ENCODE measurements around the gene VWA5A.

Gene VWA5A, protein sequence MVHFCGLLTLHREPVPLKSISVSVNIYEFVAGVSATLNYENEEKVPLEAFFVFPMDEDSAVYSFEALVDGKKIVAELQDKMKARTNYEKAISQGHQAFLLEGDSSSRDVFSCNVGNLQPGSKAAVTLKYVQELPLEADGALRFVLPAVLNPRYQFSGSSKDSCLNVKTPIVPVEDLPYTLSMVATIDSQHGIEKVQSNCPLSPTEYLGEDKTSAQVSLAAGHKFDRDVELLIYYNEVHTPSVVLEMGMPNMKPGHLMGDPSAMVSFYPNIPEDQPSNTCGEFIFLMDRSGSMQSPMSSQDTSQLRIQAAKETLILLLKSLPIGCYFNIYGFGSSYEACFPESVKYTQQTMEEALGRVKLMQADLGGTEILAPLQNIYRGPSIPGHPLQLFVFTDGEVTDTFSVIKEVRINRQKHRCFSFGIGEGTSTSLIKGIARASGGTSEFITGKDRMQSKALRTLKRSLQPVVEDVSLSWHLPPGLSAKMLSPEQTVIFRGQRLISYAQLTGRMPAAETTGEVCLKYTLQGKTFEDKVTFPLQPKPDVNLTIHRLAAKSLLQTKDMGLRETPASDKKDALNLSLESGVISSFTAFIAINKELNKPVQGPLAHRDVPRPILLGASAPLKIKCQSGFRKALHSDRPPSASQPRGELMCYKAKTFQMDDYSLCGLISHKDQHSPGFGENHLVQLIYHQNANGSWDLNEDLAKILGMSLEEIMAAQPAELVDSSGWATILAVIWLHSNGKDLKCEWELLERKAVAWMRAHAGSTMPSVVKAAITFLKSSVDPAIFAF

DNA sequence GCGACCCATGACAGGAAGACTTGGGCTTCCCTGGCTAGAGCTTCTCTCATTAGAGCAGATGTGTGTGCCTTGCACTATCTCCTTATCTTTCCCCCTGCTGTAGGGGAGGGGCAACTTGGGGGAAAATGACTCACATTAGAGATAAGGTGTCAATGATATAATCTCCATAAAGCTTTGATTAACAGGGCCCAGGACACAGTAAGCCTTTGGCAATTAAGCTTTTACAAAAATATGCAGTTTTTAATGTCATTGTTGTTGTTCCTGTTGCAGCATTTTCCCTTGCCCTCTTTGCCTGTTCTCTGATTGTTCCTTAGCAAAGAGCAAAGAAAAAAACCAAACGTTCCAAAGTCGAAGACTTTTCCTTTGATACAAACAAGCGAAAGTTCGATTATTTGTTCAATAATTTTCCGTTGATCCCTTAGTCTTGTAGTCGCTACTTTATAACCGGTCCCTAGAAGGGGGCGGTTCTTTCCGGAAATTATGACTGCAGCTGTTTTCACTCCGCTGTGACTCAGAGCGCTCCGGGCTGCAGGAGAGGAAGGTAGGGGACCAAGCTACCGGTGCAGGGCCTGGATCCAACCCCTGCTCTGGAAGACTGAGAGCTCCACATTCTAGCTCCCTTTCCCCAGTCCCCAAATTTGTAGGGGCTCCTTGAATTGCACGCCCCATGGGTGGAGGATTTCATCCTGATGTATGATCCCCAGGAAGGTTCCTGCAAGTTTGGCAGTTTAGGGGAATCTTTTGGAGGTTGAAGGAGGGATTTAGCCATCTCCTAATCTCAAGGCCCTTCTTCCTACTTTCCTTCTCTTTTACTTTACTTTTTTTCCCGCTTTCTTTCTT lies at the start of gene VWA5A:
Gene VWA5A (plus strand): TSS at position 509 of the 840 bp plus-strand sequence. CDS start 2,062 bp downstream, outside the sequence.
- TF ChIP-seq JUND (IDR thresholded peaks at IDR 0.05; ENCODE audit: low read depth), result peak; percentile 39; the same call in 1 of the 2 replicates
- in situ Hi-C loops (cut with HindIII; ENCODE audit: low pct_unique_long_range_greater_than_20kb, low sequenced_read_pairs), result no loop called here
- peak; percentile 69 to 95 for DNase-seq (ENCODE audit: low read depth in 1 of 2, low spot score in 1 of 2)

- DNase-seq (ENCODE audit: low read depth in 1 of 2, low spot score in 1 of 2), result no peak
- in situ Hi-C loops (cut with HindIII; ENCODE audit: low pct_unique_long_range_greater_than_20kb, low sequenced_read_pairs), result no loop called here
- TF ChIP-seq JUND (IDR thresholded peaks at IDR 0.05; ENCODE audit: low read depth), result no peak
These were observed 46.6 kb upstream of the VWA5A start for GRCh38 chr11:124068601-124069110.

DNA sequence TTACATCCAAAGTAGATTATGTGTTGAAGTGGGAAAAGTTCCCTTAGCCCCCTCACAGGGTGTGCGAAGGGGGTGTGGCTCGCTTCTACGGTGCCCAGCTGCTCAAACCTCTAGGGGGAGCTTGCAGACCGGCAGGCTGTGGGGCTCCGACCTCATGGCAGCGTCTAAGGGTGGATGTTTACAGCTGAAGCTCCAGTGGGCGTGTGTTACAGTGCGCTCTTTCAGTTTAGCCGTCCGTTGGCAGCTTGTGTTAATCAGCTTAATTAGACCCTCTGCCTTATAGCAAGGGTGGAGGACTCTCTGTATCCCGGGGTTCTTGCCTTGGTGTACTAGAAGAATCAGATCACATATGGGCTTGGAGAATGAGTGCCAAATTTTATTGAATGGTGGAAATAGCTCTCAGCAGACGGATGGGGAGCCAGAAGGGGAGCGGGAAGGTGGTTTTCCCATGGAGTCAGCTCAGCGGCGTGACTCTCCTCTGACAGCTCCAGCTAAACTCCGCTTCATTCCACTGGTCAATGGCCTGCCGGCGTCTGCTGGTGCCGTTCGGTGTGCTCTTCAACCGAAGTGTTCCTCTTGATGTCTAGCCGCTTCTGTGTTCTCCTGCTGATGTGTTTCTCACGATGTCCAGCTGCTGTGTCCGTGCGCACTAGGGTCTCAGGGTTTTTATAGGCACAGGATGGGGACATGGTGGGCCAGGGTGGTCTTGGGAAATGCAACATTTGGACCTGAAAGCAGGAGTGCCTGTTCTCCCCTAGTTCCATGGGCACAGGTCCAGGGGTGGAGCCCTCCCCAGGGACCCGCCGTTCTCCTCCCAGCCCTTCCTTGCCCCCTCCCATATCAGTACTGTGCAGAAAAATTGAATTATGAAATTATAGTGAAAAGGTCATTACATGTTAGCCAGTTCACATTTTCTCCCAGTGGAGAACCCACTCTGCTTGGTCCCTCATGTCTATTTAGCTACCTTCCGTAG lies 45.5 kb upstream of the VWA5A start:
- DNase-seq (ENCODE audit: low read depth in 1 of 2, low spot score in 1 of 2), result peak in 1 of 2 experiments; percentile 77
- in situ Hi-C loops (cut with HindIII; ENCODE audit: low pct_unique_long_range_greater_than_20kb, low sequenced_read_pairs), result no loop called here
- TF ChIP-seq JUND (IDR thresholded peaks at IDR 0.05; ENCODE audit: low read depth), result no peak

DNA sequence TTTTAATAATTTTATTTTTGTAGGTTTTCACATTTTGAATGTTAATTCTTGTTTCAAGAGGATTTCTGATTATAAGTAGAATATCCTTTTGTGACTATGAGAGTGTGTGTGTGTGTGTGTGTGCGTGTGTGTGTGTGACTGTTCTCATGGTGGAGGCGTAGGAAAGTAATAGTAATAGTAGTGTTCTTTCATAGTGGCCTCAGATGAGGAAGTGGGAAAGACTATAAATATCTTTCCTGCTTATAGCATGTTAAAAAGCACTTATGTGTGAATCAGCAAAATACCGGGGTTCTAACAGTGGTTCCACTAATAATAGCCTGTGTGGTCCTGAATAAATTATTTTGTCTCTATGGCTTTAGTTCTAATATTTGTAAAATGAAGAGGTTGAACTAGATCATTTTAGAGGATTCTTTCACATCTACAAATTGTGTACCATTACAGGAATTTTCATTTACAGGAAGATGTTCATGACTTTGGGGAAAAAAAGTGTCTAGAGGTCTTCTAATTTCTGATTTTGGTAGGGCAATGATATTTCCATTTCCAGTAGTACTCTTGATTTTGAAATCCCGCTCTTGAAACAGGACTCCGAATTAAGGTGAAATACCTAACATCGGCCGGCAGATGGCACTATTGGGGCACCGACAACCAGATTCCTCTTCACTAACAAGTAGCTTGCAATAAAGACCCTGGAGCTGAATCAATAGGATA lies 44.2 kb upstream of the VWA5A start:
- in situ Hi-C loops (cut with HindIII; ENCODE audit: low pct_unique_long_range_greater_than_20kb, low sequenced_read_pairs), result no loop called here
- peak; percentile 56 to 86 for DNase-seq (ENCODE audit: low read depth in 1 of 2, low spot score in 1 of 2)
- no peak for TF ChIP-seq JUND (IDR thresholded peaks at IDR 0.05; ENCODE audit: low read depth)

DNA sequence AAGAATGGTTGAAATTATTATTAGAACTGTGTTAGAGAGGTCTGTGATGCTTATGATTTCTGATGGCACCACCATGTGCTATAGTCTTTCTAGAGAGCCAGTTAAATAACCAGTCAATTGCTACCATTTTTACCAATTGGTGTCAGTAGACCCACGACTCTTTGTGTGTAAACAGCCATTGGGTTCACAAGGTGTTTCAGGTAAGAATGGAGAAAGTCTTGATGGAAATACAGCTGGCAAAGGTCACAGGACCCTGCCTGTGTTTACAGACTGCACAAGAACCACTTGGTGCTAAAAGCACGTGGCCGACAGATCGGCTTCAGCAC lies 43.7 kb upstream of the VWA5A start:
- TF ChIP-seq JUND (IDR thresholded peaks at IDR 0.05; ENCODE audit: low read depth), result no peak
- in situ Hi-C loops (cut with HindIII; ENCODE audit: low pct_unique_long_range_greater_than_20kb, low sequenced_read_pairs), result no loop called here
- no peak for DNase-seq (ENCODE audit: low read depth in 1 of 2, low spot score in 1 of 2)

DNA sequence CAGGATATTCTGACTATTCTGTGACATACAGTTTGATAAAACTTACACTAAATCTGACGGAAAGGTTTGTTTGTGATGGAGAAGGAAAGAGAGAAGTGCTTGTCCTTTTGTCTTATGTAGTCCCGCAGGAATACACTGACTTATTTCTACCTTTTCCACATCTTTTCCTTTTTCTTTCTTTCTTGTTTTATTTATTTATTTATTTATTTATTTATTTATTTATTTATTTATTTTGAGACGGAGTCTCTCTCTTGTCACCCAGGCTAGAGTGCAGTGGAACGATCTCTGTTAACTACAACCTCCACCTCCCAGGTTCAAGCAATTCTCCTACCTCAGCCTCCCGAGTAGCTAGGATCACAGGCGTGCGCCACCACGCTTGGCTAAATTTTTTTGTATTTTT lies 43.1 kb upstream of the VWA5A start:
- no peak for DNase-seq (ENCODE audit: low read depth in 1 of 2, low spot score in 1 of 2)
- in situ Hi-C loops (cut with HindIII; ENCODE audit: low pct_unique_long_range_greater_than_20kb, low sequenced_read_pairs), result no loop called here
- no peak for TF ChIP-seq JUND (IDR thresholded peaks at IDR 0.05; ENCODE audit: low read depth)

GRCh38 chr11:124074554-124074953 lies 40.7 kb upstream of the VWA5A start:
- TF ChIP-seq JUND (IDR thresholded peaks at IDR 0.05; ENCODE audit: low read depth), result no peak
- DNase-seq (ENCODE audit: low read depth in 1 of 2, low spot score in 1 of 2), result no peak
- in situ Hi-C loops (cut with HindIII; ENCODE audit: low pct_unique_long_range_greater_than_20kb, low sequenced_read_pairs), result no loop called here

GRCh38 chr11:124075492-124075840 lies 39.8 kb upstream of the VWA5A start:
- in situ Hi-C loops (cut with HindIII; ENCODE audit: low pct_unique_long_range_greater_than_20kb, low sequenced_read_pairs), result no loop called here
- no peak for DNase-seq (ENCODE audit: low read depth in 1 of 2, low spot score in 1 of 2)
- TF ChIP-seq JUND (IDR thresholded peaks at IDR 0.05; ENCODE audit: low read depth), result no peak

DNA sequence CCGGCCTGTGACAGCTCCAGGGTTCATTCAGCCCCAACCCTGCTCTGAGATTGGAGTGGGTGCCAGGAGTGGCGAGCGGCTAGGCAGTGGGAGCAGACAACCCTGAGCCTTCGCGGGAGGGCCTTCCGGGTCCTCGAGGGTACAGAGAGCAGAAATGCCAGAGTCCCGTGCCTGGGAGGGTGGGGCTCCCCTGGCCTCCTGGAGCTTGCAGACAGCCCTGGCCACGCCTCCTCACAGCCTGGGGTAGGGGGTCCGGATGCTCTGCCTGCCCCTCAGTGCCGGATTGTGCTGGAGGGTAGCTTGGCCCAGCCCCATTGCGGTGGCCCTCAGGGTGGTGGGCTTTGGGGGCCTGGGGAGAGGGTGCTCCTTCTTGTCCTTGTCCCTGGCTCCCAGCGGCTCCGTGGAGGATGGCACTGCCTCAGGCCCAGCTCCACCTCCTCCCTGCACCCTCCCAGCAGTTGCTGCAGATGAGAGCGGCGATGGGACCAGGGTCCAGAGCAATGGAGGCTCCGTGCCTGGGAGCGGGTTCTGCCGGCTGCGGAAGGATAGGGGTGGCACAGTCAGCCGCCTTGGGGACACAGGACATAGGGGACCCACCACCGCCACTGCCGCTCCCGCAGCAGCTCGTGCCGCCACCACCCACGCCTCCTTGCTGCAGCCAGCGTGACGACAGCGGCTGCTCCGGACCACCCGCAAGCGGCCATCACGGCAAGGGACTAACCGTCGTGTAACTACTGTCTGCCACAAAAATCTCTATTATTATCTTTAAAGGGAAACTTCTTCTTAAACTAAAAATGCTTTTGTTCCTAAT lies 39.2 kb upstream of the VWA5A start:
- in situ Hi-C loops (cut with HindIII; ENCODE audit: low pct_unique_long_range_greater_than_20kb, low sequenced_read_pairs), result no loop called here
- DNase-seq (ENCODE audit: low read depth in 1 of 2, low spot score in 1 of 2), result no peak
- no peak for TF ChIP-seq JUND (IDR thresholded peaks at IDR 0.05; ENCODE audit: low read depth)

DNA sequence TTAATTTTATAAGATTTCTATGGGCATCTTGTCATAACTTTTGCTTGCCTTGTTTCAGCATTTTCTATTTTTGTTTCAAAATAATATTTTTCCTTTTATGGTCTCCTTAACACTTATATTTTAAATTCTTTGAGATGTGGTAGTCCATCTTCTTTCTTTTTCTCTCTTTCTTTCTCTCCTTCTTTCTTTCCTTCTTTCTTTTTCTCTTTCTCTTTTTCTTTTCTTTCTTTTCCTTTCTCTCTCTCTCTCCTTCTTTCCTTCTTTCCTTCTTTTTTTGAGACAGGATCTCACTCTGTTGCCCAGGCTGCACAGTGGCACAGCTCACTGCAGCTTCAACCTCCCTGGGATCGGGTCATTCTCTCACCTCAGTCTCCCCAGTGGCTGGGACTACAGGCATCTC lies 38.0 kb upstream of the VWA5A start:
- in situ Hi-C loops (cut with HindIII; ENCODE audit: low pct_unique_long_range_greater_than_20kb, low sequenced_read_pairs), result no loop called here
- no peak for TF ChIP-seq JUND (IDR thresholded peaks at IDR 0.05; ENCODE audit: low read depth)

More for the DNA sequence above, 38.0 kb upstream of the VWA5A start:
- DNase-seq (ENCODE audit: low read depth in 1 of 2, low spot score in 1 of 2), result no peak
